GM12878 (cell line): ENCODE results near the gene LAP3. TPM values are rescaled to one million over a fixed set of nuclear protein-coding genes. Genes with fewer than 3 reads are reported as not detected.

Experiments used
- ATAC-seq: fragments of 200-7000 bp; cut with Tn5 transposase; 3 replicates; pipeline ENCODE4 v1.9.1; 2020; ENCODE audit warnings: mild to moderate bottlenecking, moderate library complexity
- BruUV-seq: library from RNA; stranded (reverse); fragments of 400-500 nt; replicated peaks from 2 replicates; lab custom pipeline; 2021; lab: Mats Ljungman, UMichigan
- CTCF ChIA-PET: fragments of 300-600 bp; sonication (Branson Sonifier 250); formaldehyde crosslinking; extraction: SDS; loops from one replicate; lab custom pipeline; 2021; ENCODE audit warnings: inconsistent platforms; lab: Yijun Ruan, JAX
- POLR2A ChIA-PET: fragments of 350-600 bp; formaldehyde crosslinking; extraction: SDS; loops from one replicate; lab custom pipeline; 2021; ENCODE audit warnings: inconsistent platforms; lab: Charles Lee
- RAD21 ChIA-PET: fragments of 300-600 bp; sonication (Branson Sonifier 250); formaldehyde crosslinking; loops from one replicate; lab custom pipeline; 2023; ENCODE audit warnings: antibody characterized with exemption; ENCODE audit not compliant: unreplicated experiment; lab: Charles Lee
- SMC1A ChIA-PET: fragments of 300-600 bp; sonication (Branson Sonifier 250); formaldehyde crosslinking; loops from one replicate; lab custom pipeline; 2023; ENCODE audit not compliant: unreplicated experiment, uncharacterized antibody; lab: Charles Lee
- DNase-seq: peaks from one replicate; pipeline ENCODE4 v3.0.0-alpha.2; 2011; ENCODE audit warnings: low read depth, low spot score
- FAIRE-seq: peaks from 3 replicates; lab custom pipeline; 2011; peaks lifted over from hg19 to GRCh38; lab: Jason Lieb, UNC
- H2AFZ ChIP-seq: 2 replicates; pipeline ENCODE4 v1.6.0; 2011; ENCODE audit warnings: low read depth, low read length, control low read depth; ENCODE audit not compliant: control insufficient read depth
- H3K27ac ChIP-seq: 2 replicates; pipeline ENCODE4 v1.5.1; 2011; ENCODE audit warnings: control low read depth; ENCODE audit not compliant: control insufficient read depth, insufficient read depth
- H3K27me3 ChIP-seq, 2 experiments: replicated peaks in 1 of 2; 2 replicates each; pipeline versions ENCODE4 v1.6.0 to v1.6.1; 2011; ENCODE audit warnings: low read length in 1 of 2; ENCODE audit not compliant: control insufficient read depth in 2 of 2, insufficient read depth in 2 of 2
- H3K36me3 ChIP-seq, 2 experiments: 2 replicates each; pipeline ENCODE4 v1.5.1; 2011; ENCODE audit warnings: low read length in 1 of 2; ENCODE audit not compliant: control insufficient read depth in 2 of 2, insufficient read depth in 2 of 2
- H3K4me1 ChIP-seq: 2 replicates; pipeline ENCODE4 v1.6.1; 2011; ENCODE audit warnings: mild to moderate bottlenecking, low read length, moderate library complexity, mixed read lengths; ENCODE audit not compliant: control insufficient read depth, insufficient read depth
- H3K4me2 ChIP-seq: 2 replicates; pipeline ENCODE4 v1.6.0; 2011; ENCODE audit warnings: control low read depth; ENCODE audit not compliant: control insufficient read depth, insufficient read depth
- H3K4me3 ChIP-seq: fragments of 200-600 bp; sonication (generic); 2 replicates; pipeline ENCODE4 v1.5.1; 2016
- H3K79me2 ChIP-seq: 2 replicates; pipeline ENCODE4 v1.6.0; 2011; ENCODE audit warnings: low read length; ENCODE audit not compliant: control insufficient read depth, insufficient read depth
- H3K9ac ChIP-seq: 2 replicates; pipeline ENCODE4 v1.8.0; 2011; ENCODE audit warnings: low read length, control low read depth, mixed read lengths; ENCODE audit not compliant: control insufficient read depth, insufficient read depth
- H3K9me3 ChIP-seq: replicated peaks from 3 replicates; pipeline ENCODE4 v1.5.1; 2011; ENCODE audit warnings: mild to moderate bottlenecking, low read length; ENCODE audit not compliant: control insufficient read depth, insufficient read depth
- H4K20me1 ChIP-seq: 2 replicates; pipeline ENCODE4 v1.6.0; 2011; ENCODE audit not compliant: control insufficient read depth, insufficient read depth
- CTCF ChIP-seq, 3 experiments: IDR thresholded peaks in 2 of 3; conservative IDR thresholded peaks in 1 of 3; 2 replicates each; pipeline ENCODE4 v1.5.1; 2011; ENCODE audit warnings: low read depth in 3 of 3, low read length in 3 of 3, mild to moderate bottlenecking in 3 of 3, control low read depth in 2 of 3, moderate library complexity in 2 of 3, inconsistent platforms in 1 of 3, mixed read lengths in 1 of 3; ENCODE audit not compliant: control insufficient read depth in 2 of 3, insufficient read depth in 1 of 3; ENCODE audit errors: extremely low read depth in 1 of 3
- FOXK2 ChIP-seq: fragments of 450-650 bp; IDR thresholded peaks from 2 replicates; pipeline ENCODE4 v1.6.1; 2017; ENCODE audit warnings: mild to moderate bottlenecking, moderate library complexity
- HCFC1 ChIP-seq: fragments of 150-350 bp; IDR thresholded peaks from 2 replicates; pipeline ENCODE4 v1.6.1; 2014; ENCODE audit warnings: low read length
- IKZF1 ChIP-seq: fragments of 450-650 bp; conservative IDR thresholded peaks from 2 replicates; pipeline ENCODE4 v1.6.1; 2017; ENCODE audit warnings: antibody characterized with exemption, mild to moderate bottlenecking
- NFYB ChIP-seq: IDR thresholded peaks from 2 replicates; pipeline ENCODE4 v1.6.1; 2011; ENCODE audit warnings: low read depth, mild to moderate bottlenecking, low read length, improper control_type of control experiment, moderate library complexity; ENCODE audit not compliant: insufficient read depth
- POLR2AphosphoS5 ChIP-seq: IDR thresholded peaks from 2 replicates; pipeline ENCODE4 v1.6.1; 2011; ENCODE audit warnings: mild to moderate bottlenecking, low read length, inconsistent platforms
- POU2F2 ChIP-seq: IDR thresholded peaks from 3 replicates; pipeline ENCODE4 v1.6.1; 2011; ENCODE audit warnings: low read depth, mild to moderate bottlenecking, low read length, borderline replicate concordance
- RB1 ChIP-seq: fragments of 450-650 bp; formaldehyde crosslinking; IDR thresholded peaks from 2 replicates; pipeline ENCODE4 v1.6.1; 2017; ENCODE audit warnings: mild to moderate bottlenecking, borderline replicate concordance
- RELA ChIP-seq: fragments of 450-650 bp; IDR thresholded peaks from 2 replicates; pipeline ENCODE4 v1.8.0; 2014; ENCODE audit warnings: borderline replicate concordance; ENCODE audit not compliant: partially characterized antibody
- SMC3 ChIP-seq: IDR thresholded peaks from 2 replicates; pipeline ENCODE4 v1.6.1; 2011; ENCODE audit warnings: low read length, improper control_type of control experiment, borderline replicate concordance
- SREBF1 ChIP-seq: IDR thresholded peaks from 2 replicates; pipeline ENCODE4 v1.6.1; 2012; ENCODE audit warnings: mild to moderate bottlenecking, low read length
- WRNIP1 ChIP-seq: IDR thresholded peaks from 2 replicates; pipeline ENCODE4 v1.6.1; 2011; ENCODE audit warnings: low read depth, low read length, improper control_type of control experiment, borderline replicate concordance
- YY1 ChIP-seq: IDR thresholded peaks from 2 replicates; pipeline ENCODE4 v1.6.1; 2011; ENCODE audit warnings: low read depth, mild to moderate bottlenecking, low read length
- ZBTB33 ChIP-seq: fragments of 450-650 bp; IDR thresholded peaks from 2 replicates; pipeline ENCODE4 v1.6.1; 2017; ENCODE audit warnings: mild to moderate bottlenecking
- WGBS: methylation state at CpG from one replicate; pipeline ENCODE4 v1.1.6; 2016; ENCODE audit warnings: low lambda C conversion rate; ENCODE audit not compliant: insufficient replicate concordance, insufficient coverage; ENCODE audit errors: missing lambda C conversion rate; 5-methylcytosine and 5-hydroxymethylcytosine counted together
- in situ Hi-C: fragments of 300-500 bp; cut with MboI; formaldehyde crosslinking; loops from 9 replicates; pipeline ENCODE4 v1.14.3; 2018; ENCODE audit warnings: mixed read lengths
- intact Hi-C: fragments of 100-400 bp; cut with micrococcal nuclease; formaldehyde crosslinking; loops from one replicate; pipeline ENCODE4 v1.14.2; 2022; ENCODE audit not compliant: unreplicated experiment
- polyA plus RNA-seq, 11 experiments: library from polyadenylated mRNA; depleted of rRNA in 4 of 11; unstranded in 6 of 11; stranded (reverse) in 5 of 11; fragments of >200 nt; fragmentation: Nextera tagmentation in 4 of 11; fragmentation: Illumina TruSeq in 1 of 11; extraction: Ambion mirVana in 4 of 11; extraction: Trizol in 1 of 11; gene quantifications; 1 replicate in 1 of 11; 2 replicates in 10 of 11; pipeline versions ENCODE4 v1.2.1 to v1.2.3, GENCODE V29; 2011 to 2016; ENCODE audit warnings: inconsistent platforms in 2 of 11, missing spikeins in 2 of 11, low read depth in 1 of 11
- total RNA-seq, 4 experiments: library from RNA; depleted of rRNA in 3 of 4; stranded (reverse); fragments of >200 nt in 3 of 4; fragmentation: Illumina TruSeq in 1 of 4; extraction: Trizol in 1 of 4; gene quantifications; 2 replicates each; pipeline versions ENCODE4 v1.2.1 to v1.2.3, GENCODE V29; 2013 to 2021

LAP3 gene
- total and polyA plus RNA-seq, 10 of the 15 experiments (the other 5 are each of a cell fraction or from before 2014, with no cell fraction given) = 134 to 249 (median 204) TPM

- Histone ChIP-seq H2AFZ (no peak overlapping the region), H3K9ac (no peak overlapping the region), H3K4me3 (no peak overlapping the region), H3K4me2 (no peak overlapping the region), H4K20me1 (no peaks in the 10 kb centered on the region), H3K79me2 (no peaks in the 10 kb centered on the region), H3K36me3 (no peaks in the 10 kb centered on the region), H3K9me3 (no peaks in the 10 kb centered on the region), H3K27ac (no peak overlapping the region), H3K27me3 (no peaks in the 10 kb centered on the region; a peak in 1 of 4 replicates), H3K4me1 (no peaks in the 10 kb centered on the region)
- TF ChIP-seq WRNIP1 (no peak), IKZF1 (no peak), YY1 (no peak), POU2F2 (no peak), HCFC1 (no peak), POLR2AphosphoS5 (no peak), RELA (no peak), RB1 (no peak)
- SMC1A ChIA-PET = interaction anchor here (0.5 kb wide), 1 partner anchor 817 kb away, joined by 3 read pairs; no protein-coding TSS in a partner anchor
- in situ Hi-C loops (no loop called here), intact Hi-C loops (no loop called here)
- ATAC-seq (no peak), FAIRE-seq (no peak), DNase-seq (no peak)
- no TSS peak for BruUV-seq
- WGBS = 56% methylated on average over 8 of the region's 8 CpGs
- RAD21 ChIA-PET = no interaction called here
- CTCF ChIA-PET = no interaction called here
- POLR2A ChIA-PET = no interaction called here
Measured at GRCh38 chr4:17561195-17561909, 15.6 kb upstream of the LAP3 start.

GRCh38 chr4:17562157-17562556 lies 14.8 kb upstream of the LAP3 start:
- Histone ChIP-seq H3K9ac (no peak overlapping the region), H3K27me3 (no peaks in the 10 kb centered on the region; a peak in 1 of 4 replicates)
- BruUV-seq = no TSS peak
- TF ChIP-seq ZBTB33 (no peak), SREBF1 (no peak), NFYB (no peak), FOXK2 (no peak), CTCF (IDR thresholded peaks at IDR 0.05 in 2 of 3, conservative IDR thresholded peaks at IDR 0.05 in 1 of 3; ENCODE audit: control insufficient read depth in 2 of 3, extremely low read depth in 1 of 3, insufficient read depth in 1 of 3, low read depth in 3 of 3, low read length in 3 of 3) (peak; percentile 11 to 27 (median 17); a peak in 4 of 6 replicates), SMC3 (peak; percentile 12; the same call in 1 of the 2 replicates)
- TF ChIP-seq, all 136 proteins: peak for 2
- H3K9me3 ChIP-seq = no peaks in the 10 kb centered on the region
- no peaks in the 10 kb centered on the region for H3K4me1 ChIP-seq
- H3K27ac ChIP-seq = no peak overlapping the region
- no peaks in the 10 kb centered on the region for H3K36me3 ChIP-seq
- FAIRE-seq = no peak
- H3K79me2 ChIP-seq = no peaks in the 10 kb centered on the region
- no peak overlapping the region for H3K4me2 ChIP-seq
- intact Hi-C loops (no loop called here), in situ Hi-C loops (no loop called here)
- no peak overlapping the region for H3K4me3 ChIP-seq
- ChIA-PET SMC1A (interaction anchor here (0.8 to 1.1 kb wide), 3 partner anchors 9 to 17 kb away, joined by 3 to 4 read pairs (median 3); no protein-coding TSS in a partner anchor), RAD21 (no interaction called here), CTCF (no interaction called here), POLR2A (no interaction called here)
- WGBS = 96% methylated on average over 1 of the region's 1 CpG
- peak; percentile 66 for ATAC-seq
- H4K20me1 ChIP-seq = no peaks in the 10 kb centered on the region
- no peak overlapping the region for H2AFZ ChIP-seq
- no peak for DNase-seq
